G401.6 (cell line): ENCODE data around the gene AMY1B.
"Not testable (repeated sequence)": the region's sequence is repeated elsewhere in the genome, so short reads cannot be mapped to it uniquely, and the experiment has no call there.

Experiments
- FAIRE-seq: peaks from 2 replicates; lab custom pipeline; 2012; peaks lifted over from hg19 to GRCh38; lab: Jason Lieb, UNC

The AMY1B gene

GRCh38 chr1:103696110-103696509 lies at the start of gene AMY1B:
Gene AMY1B, minus strand, starts transcription at chr1:103696210. Its CDS starts 571 bp downstream, at chr1:103695639.
- not testable (repeated sequence) for FAIRE-seq

- not testable (repeated sequence) for FAIRE-seq
Observed at GRCh38 chr1:103745040-103745439, 49.0 kb upstream of the AMY1B start.

GRCh38 chr1:103744449-103744848 lies 48.4 kb upstream of the AMY1B start:
- not testable (repeated sequence) for FAIRE-seq

- not testable (repeated sequence) for FAIRE-seq
Observed at GRCh38 chr1:103738031-103738430, 42.0 kb upstream of the AMY1B start.

GRCh38 chr1:103735334-103735733 lies 39.3 kb upstream of the AMY1B start:
- FAIRE-seq = not testable (repeated sequence)

GRCh38 chr1:103721473-103721872 lies 25.5 kb upstream of the AMY1B start:
- FAIRE-seq = not testable (repeated sequence)

- not testable (repeated sequence) for FAIRE-seq
Observed at GRCh38 chr1:103717404-103717803, 21.4 kb upstream of the AMY1B start.

GRCh38 chr1:103710381-103710780 lies 14.4 kb upstream of the AMY1B start:
- not testable (repeated sequence) for FAIRE-seq

- not testable (repeated sequence) for FAIRE-seq
Observed at GRCh38 chr1:103707670-103708069, 11.7 kb upstream of the AMY1B start.

GRCh38 chr1:103701256-103701655 lies 5.2 kb upstream of the AMY1B start:
- FAIRE-seq = not testable (repeated sequence)

GRCh38 chr1:103700669-103701068 lies 4.7 kb upstream of the AMY1B start:
- FAIRE-seq = not testable (repeated sequence)

GRCh38 chr1:103697430-103697829 lies 1.4 kb upstream of the AMY1B start:
- not testable (repeated sequence) for FAIRE-seq

- FAIRE-seq = not testable (repeated sequence)
Observed at GRCh38 chr1:103676335-103676734, 19.7 kb downstream of the AMY1B start.

- not testable (repeated sequence) for FAIRE-seq
Observed at GRCh38 chr1:103655460-103655859, 40.5 kb downstream of the AMY1B start, which contains the start of gene AMY1A. Gene AMY1A, plus strand, starts transcription at chr1:103655760. Its CDS starts 571 bp downstream, at chr1:103656331.

GRCh38 chr1:103654133-103654532 lies 41.9 kb downstream of the AMY1B start:
- not testable (repeated sequence) for FAIRE-seq

- FAIRE-seq = not testable (repeated sequence)
Observed at GRCh38 chr1:103650889-103651288, 45.1 kb downstream of the AMY1B start.

- FAIRE-seq = not testable (repeated sequence)
Observed at GRCh38 chr1:103650305-103650704, 45.7 kb downstream of the AMY1B start.

- FAIRE-seq = not testable (repeated sequence)
Observed at GRCh38 chr1:103643908-103644307, 52.1 kb downstream of the AMY1B start.

GRCh38 chr1:103641194-103641593 lies 54.8 kb downstream of the AMY1B start:
- FAIRE-seq = not testable (repeated sequence)
